PFSK-1 (cell line): ENCODE measurements around the gene OR10A6.

Experiments
- FOXP2 ChIP-seq: optimal IDR thresholded peaks from 2 replicates; pipeline ENCODE3; 2011; ENCODE audit warnings: borderline replicate concordance, control low read depth, inconsistent platforms; ENCODE audit not compliant: insufficient read depth; ENCODE audit errors: extremely low read length, extremely low read depth
- POLR2AphosphoS5 ChIP-seq: IDR thresholded peaks from 2 replicates; pipeline ENCODE4 v1.6.1; 2012; ENCODE audit warnings: low read depth, mild to moderate bottlenecking, control low read depth, low read length, moderate library complexity
- REST ChIP-seq, 2 experiments: IDR thresholded peaks; 2 replicates each; pipeline versions ENCODE4 v1.6.1 to v1.8.0; 2011 to 2012; ENCODE audit warnings: low read depth in 2 of 2, low read length in 2 of 2, control low read depth in 1 of 2, inconsistent platforms in 1 of 2, mild to moderate bottlenecking in 1 of 2, moderate library complexity in 1 of 2; ENCODE audit not compliant: insufficient read depth in 1 of 2
- SIN3A ChIP-seq: IDR thresholded peaks from 2 replicates; pipeline ENCODE4 v1.6.1; 2012; ENCODE audit warnings: mild to moderate bottlenecking, low read length, moderate library complexity, borderline replicate concordance; ENCODE audit not compliant: insufficient read depth
- TAF1 ChIP-seq: IDR thresholded peaks from 2 replicates; pipeline ENCODE4 v1.6.1; 2012; ENCODE audit warnings: low read length, control low read depth, borderline replicate concordance; ENCODE audit not compliant: insufficient read depth

The OR10A6 gene

GRCh38 chr11:7964873-7965272 is 33.8 kb upstream of the OR10A6 start:
- no peak for TF ChIP-seq REST (IDR thresholded peaks at IDR 0.05; ENCODE audit: insufficient read depth in 1 of 2, low read depth in 2 of 2, low read length in 2 of 2)
- no peak for TF ChIP-seq POLR2AphosphoS5
- no peak for TF ChIP-seq FOXP2
- TF ChIP-seq TAF1 = no peak
- TF ChIP-seq SIN3A = no peak

GRCh38 chr11:7964261-7964660 is 33.2 kb upstream of the OR10A6 start:
- TF ChIP-seq REST (IDR thresholded peaks at IDR 0.05; ENCODE audit: insufficient read depth in 1 of 2, low read depth in 2 of 2, low read length in 2 of 2) (no peak), POLR2AphosphoS5 (no peak)

- no peak for TF ChIP-seq SIN3A
- TF ChIP-seq TAF1 = no peak
- no peak for TF ChIP-seq FOXP2
- no peak for TF ChIP-seq REST (IDR thresholded peaks at IDR 0.05; ENCODE audit: insufficient read depth in 1 of 2, low read depth in 2 of 2, low read length in 2 of 2)
Observed at GRCh38 chr11:7955191-7955590, 24.1 kb upstream of the OR10A6 start.

- TF ChIP-seq REST (IDR thresholded peaks at IDR 0.05; ENCODE audit: insufficient read depth in 1 of 2, low read depth in 2 of 2, low read length in 2 of 2) (no peak), TAF1 (no peak), POLR2AphosphoS5 (no peak), FOXP2 (no peak), SIN3A (no peak)
Observed at GRCh38 chr11:7949934-7950333, 18.9 kb upstream of the OR10A6 start.

GRCh38 chr11:7944123-7944522 is 13.1 kb upstream of the OR10A6 start:
- TF ChIP-seq POLR2AphosphoS5 = no peak
- TF ChIP-seq REST (IDR thresholded peaks at IDR 0.05; ENCODE audit: insufficient read depth in 1 of 2, low read depth in 2 of 2, low read length in 2 of 2) = no peak
- TF ChIP-seq TAF1 = no peak
- no peak for TF ChIP-seq SIN3A
- no peak for TF ChIP-seq FOXP2
